NCI-H1694 (cell line): ENCODE data around the gene PIP5K1B.

Source experiments
- DNase-seq: peaks from one replicate; lab custom pipeline; 2025; lab: John Stamatoyannopoulos, UW

PIP5K1B gene

DNA sequence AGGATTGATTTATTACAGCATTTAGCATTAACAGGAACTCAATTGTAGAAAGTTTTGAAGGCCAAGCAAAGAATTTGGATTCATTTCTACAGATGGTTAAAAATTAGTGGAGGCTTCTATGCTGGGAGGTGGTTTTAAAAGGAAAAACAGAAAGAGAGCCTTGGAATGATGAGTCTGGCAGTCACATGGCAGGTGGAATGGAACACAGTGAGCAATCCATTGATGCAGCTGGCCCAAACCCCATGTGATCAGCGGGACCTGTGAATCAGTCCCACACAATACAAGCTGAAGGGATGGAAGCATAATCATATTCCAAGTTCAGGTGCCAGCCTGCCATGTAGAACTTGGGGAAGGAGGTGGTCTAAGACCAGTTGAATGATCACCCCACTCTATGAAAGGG is 147.9 kb downstream of the PIP5K1B start:
- DNase-seq: no peak

DNA sequence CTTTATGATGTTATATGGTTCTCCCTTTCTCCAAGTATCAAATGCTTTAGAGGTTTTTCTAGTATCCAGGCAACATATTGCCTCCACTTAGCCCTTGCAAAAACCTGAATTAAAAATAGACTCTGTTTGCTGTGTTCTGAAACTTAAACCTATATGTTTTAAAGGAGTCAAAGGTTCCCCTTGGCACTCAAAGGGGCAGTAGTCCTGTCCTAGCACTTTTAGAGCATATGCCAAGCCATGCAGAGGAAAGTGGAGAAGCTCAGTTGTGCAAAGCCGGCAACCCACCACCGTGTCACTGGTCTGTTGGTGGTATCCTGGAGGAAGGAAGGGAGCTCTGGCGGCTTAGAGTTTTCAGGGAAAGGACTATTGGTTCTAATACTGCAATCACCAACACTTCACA is 154.3 kb downstream of the PIP5K1B start:
- DNase-seq: no peak

DNA sequence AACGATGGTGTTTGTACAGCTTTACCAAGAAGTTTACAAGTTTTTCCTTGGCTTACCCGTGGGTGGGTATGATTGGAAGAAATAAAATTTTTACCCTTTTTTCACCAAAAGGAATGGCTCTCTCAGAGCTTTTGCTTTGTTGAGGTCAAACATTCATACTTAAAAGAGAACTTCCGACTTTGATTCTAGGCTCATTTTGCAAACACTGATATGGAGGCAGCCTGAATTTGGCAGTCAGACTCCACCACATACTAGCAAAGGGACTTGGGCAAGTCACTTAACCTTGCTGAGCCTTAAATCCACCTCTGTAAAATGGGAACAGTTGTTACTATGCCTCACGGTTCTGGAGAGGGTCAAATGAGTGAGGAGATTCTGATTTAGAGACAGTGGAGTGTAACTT is 155.4 kb downstream of the PIP5K1B start:
- DNase-seq: no peak

DNA sequence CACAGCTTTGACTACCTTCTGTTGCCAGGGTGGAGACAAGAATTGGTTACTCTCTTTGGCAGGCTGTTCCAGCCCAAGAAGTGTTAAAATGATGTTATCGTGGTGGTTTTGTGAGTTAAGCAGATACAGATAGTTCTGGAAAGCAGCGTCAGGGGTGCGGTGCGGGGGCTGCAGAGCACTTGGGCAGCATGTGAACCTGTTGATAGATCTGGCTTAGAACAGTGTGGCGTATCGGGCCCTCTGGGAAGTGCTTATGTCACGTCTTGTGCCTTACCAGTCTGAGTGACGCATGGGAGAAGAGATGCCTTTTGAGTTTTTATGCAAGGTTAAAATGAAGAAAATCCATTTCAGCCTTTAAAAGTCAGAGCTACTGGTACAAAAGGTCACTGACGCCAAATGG is 156.4 kb downstream of the PIP5K1B start:
- no peak for DNase-seq

DNA sequence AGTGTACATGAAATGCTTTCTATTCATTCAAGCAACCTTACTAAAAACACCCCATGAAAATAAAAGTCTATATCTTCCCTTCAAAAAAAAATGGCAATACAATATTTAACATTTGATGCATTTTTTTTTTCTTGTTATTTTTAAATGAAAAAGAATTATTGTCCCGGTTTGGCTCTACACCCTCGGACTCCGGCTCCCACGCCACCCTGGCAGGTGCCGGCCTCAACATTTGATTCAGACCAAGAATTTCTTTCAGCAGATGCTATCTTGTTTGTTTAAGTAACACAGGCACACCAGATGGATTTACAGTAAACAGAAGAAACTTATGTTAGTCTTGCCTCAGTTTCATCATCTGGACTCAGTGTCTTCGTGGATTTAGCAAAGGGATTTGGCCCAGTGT is 162.0 kb downstream of the PIP5K1B start:
- DNase-seq: no peak

DNA sequence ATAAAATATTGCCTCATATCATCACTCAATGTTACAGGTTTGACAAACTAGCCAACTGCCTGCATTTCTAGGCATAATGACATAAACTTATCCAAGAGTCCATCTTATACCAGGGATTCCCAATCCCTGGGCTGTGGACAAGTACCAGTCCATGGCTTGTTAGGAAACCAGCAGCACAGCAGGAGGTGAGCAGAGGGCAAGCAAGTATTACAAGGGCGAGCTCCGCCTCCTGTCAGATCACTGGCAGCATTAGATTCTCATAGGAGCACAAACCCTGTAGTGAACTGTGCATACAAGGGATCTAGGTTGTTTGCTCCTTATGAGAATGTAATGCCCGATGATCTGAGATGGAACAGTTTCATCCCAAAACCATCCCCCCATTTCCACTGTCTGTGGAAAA is 164.0 kb downstream of the PIP5K1B start:
- no peak for DNase-seq

DNA sequence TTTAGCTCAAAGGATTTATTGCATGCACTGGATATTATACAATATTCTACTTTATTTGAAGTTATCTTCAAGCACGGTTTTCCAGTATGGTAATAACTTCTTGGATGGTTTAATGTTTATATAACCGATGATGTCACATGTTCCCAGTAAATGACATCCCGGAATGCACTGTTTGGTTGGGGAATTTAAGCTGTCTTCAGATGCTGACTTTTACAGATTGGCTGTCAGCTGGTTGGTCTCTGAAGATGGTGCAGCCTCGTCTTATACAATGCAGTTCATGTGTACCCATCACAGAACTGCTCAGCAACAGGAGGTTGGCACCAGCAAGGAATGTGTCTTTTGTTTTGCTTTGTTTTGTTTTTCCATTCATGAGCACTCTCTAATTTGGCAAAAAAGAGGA is 165.0 kb downstream of the PIP5K1B start:
- no peak for DNase-seq

DNA sequence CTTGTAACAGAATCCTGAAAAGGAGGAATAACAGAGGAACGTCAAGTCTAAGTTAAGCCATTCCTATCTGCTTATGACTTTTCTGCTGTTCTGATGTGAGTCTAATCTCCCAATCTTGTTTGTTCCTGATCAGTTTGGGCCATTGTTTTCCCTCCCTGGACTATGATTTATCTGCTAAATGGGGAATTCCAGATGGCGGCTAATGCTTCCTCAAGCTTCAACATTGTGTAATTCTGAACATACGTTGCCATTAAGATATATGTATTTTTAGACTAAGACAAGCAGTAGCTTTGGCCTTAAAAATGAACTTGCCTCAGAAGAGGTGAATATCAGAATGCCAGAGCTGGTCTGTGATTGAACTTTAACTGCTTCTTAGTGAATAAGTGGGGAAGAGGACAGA is 166.2 kb downstream of the PIP5K1B start:
- DNase-seq: no peak

DNA sequence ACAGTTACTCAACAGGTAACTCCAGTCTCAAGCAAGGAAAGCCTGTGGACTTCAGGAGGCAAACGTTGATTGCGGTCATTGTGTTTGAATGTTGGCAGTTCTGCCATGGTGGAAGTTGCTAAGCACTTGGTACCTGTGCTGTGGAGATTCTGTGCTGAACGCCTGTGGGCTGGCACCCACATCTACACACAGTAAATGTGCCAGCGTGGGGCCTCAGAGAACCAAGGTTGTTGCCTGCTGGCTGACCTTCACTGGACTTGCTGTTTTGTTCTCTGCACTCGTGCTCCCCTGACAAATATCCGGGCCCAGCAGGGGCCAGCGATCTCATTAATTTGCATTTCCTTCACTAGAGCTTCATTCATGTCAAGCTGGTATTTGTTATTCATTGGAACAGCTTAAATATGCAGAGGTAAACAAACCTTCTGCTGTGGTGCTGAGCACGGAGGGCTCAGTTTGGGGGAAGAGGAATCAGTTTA is 167.0 kb downstream of the PIP5K1B start:
- no peak for DNase-seq

DNA sequence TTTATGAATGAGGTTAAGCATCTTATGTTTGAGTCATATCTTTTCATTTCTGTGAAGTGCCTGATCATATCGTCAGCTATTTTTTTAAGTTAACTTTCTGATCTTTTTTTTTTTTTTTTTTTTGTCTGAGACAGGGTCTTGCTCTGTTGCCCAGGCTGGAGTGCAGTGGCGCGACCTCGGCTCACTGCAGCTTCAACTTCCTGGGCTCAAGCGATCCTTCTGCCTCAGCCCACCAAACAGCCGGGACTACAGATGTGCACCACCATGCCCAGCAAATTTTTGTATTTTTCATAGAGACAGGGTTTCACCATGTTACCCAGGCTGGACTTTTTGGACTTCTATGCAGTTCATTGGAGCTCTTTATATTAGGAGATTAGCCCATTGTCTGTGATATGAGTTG is 168.1 kb downstream of the PIP5K1B start:
- DNase-seq: no peak

DNA sequence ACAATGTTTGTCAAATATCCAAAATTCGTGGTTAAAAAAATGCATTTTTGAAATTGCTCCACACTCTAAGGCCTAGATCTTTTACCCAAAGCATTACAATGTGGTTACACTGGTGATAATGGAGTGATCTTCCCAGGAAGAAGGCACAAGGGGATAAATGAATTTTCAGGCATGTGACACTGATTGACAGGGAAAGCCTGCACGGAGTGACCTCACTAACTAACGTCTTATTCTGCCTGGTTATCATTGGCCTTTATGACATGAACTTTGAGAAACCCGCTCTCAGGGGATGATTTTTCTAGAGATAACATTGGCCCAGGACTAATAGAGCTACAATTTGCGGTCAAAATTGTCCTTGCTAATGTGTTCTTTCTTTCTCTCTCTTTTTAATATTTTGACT is 171.2 kb downstream of the PIP5K1B start:
- DNase-seq: no peak

DNA sequence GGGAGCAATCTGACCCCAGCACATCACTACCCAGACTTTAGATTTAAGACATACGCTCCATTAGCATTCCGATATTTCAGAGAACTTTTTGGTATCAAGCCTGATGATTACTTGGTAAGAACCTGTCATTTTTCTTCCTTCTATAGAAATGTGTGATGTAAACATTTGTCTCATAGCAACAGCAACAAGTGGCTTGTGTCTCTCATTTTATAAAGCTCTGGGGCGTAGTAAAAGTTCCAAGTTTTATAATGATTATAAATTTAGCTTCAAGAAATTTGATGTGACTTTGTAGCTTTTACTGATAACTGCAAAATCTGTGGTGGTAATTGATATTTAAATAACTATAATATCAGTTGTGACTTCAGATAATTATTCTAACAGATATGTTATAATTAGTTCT is 171.6 kb downstream of the PIP5K1B start:
- DNase-seq: no peak

DNA sequence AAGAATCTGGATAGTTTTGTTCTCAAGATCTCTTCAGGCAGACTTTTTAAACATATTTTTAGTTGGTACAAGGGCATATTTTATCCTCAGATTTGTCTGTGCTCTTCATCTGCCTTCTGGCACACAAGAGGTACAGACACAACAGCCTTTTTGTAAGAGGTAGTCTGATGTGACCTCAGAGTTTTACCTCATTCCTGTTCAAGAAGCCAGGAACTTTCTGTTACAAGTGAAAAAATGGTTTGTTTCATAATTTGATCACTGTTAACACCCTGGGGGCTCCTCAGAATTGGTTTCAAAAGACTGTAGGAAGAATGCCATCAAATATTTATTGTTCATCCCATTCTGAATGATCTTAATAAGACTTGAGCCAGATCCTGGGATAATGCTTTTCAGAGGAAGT is 172.2 kb downstream of the PIP5K1B start:
- no peak for DNase-seq

DNA sequence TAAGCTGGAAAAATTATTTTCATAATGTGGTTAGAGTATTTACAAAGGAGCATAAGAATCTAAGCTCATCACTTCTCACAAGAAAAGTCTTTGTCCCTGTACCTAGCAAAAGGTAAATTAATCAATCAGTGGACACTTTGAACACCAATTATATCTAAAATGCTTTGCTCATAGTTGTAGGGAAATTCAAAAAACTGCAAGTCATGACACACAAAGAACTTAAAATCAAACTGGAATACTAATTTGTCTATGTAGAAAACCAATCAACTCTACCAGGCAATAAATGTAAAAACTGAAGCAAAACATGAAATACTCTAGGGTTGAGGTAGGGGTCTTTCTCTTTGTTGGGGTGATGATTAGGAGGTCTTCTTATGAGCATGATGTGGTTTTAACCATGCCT is 173.4 kb downstream of the PIP5K1B start:
- DNase-seq: no peak

DNA sequence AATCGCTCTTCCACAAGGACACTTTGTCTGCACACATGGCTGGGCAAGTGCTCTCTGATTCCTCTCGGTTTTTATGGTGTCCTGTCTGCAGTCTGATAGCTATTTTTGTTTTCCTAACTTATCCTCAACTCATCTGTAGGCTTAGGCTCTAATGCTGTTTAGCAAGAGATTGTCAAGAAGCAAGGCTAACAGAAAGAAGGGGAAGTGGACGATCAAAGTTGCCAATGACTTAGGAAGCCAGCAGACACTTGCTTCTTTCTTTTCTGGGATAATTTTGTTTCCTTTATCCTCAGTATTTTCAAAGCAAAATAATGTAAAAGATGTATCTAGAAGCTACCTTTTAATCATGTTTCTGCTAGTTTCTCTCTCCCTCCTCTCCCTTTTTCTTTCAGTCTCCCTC is 178.2 kb downstream of the PIP5K1B start:
- no peak for DNase-seq

DNA sequence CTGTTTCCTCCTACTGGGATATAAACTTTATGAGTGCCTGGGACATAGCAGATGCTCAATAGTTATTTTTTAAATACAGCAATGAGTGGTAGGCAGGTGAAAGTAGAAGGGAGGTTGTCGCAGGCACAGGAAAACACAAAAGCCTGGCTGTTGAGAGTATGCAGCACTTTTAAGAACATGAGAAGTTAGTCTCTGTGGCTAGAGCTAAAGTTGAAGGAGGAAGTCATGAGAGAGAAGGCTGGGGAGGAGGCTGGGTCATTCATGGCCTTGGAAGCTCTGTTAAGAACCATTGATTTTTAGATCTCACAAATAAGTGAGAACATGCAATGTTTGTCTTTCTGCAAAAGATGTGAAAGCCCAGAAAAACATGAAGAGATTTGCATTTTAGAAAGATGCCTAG is 182.2 kb downstream of the PIP5K1B start:
- no peak for DNase-seq

DNA sequence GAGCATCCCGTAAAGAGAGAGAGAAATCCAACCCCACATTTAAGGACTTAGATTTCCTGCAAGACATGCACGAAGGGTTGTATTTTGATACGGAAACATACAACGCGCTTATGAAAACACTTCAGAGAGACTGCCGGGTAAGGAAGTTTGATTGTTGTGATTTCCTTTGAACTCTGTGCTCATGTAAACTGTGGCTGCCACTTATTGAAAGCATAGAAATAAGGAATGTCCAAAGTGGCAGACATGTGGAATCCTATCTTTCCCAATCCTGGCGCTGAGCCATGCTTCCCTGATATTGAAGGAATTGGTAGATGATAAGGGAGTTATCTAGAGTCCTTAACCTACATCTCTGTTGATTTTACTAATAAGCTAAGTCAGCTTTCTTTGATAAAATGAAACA is 189.5 kb downstream of the PIP5K1B start:
- DNase-seq: no peak

DNA sequence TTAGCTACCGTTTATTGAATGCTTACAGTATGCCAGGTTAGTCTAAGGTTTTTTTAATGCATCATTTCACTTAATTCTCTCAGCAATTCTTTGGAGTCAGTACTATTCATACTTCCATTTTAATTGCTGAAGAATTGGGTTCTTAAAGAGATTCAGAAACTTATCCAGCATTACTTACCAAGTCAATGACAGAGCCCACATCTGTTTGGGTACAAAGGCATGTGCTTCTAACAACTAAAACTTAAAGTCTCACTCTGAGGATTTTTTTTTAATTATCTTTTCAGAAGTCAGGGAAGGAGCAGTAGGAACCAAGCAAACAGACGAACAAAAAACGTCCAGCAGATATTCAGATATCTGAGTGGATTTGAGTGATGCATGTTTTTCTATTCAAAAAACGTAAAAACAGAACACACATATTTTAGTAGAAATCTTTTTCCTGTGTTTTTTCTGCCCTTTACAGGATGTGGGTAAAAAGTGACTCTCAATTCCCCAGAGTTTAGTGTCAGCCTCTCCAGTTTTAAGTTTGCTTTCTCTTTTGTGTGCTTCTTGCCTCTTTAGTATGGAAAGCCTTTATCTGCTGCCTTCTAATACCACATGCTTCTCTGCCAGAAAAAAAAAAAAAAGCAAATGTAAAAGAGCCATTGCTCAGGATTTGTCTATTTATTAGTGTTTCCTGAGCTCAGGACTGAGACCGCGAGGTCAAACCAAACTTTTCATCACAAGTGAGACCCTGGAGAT is 190.9 kb downstream of the PIP5K1B start:
- DNase-seq: no peak

DNA sequence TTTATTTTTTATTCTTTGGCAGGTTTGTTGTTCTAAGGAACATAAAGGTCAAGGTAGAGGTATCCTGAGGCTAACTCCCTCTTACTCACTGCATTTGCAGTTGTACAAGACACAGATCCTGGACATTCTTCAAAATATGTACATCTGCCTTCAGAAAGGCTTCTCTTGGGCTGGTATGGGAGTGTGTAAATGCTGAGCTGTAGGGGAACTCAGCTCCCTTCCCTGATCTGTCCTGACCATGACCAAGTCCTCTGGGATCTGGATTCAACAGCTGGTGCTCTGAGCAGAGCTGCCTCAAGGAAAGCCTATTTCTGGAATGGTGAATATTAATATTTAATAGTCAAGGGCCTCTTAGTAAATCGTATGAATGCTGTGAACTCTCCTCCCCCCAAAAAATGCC is 191.4 kb downstream of the PIP5K1B start:
- DNase-seq: no peak

DNA sequence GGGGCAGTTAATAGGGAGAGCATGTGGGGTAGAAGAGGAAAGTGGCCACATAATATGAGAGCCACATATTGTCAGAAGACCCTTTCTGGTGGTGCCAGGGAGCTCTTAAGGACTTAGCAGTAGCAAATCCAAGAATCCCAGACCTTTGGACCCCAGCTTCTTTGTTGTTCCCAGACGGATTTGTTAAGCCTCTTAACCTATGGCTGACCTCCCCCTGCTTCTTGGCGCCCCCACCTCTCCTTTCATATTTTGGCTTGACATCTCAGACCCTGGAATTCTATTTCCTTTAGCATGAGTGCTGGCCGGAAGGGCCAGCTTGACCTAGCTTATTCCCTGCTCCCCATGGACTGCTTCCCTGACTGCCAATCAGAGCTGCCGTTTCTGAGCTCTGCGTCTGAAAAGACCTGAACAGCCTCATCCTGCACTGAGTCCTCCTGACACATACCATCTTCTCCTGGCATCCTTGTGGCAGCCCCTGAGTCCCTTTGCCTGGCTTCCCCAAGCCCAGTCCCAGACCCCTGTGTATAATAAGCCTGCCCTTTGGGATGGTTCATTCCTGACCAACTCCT is 192.6 kb downstream of the PIP5K1B start:
- no peak for DNase-seq

DNA sequence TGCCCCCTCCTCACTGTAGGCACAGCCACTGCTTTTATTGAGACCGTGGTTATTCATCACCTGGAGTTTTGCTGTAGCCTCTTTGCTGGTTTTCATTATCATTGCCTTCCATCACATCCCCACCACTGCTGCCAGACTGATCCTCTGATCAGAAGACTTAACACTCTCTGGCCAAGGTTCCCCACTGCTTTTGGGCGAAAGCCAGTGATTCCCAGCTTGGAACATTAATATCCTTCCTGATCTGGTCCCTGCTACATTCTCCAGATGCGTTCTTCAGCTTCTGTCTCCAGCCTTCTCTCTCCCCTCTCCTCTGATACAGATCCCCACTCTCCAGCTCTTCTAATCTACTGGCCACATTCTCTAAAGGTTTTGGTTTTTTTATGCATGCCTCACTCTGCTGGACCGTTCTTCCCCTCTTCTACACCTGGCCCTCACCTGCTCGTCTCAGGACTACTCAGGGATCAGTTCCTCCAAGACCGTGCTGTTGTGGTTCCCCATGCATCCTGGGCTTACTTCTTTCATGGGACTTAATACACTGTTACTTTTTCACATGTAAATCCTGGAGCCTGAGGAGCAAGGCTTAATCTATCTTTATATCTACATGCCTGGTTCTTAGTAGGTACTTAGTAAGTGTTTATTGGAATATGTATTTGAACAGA is 193.9 kb downstream of the PIP5K1B start:
- DNase-seq: no peak

DNA sequence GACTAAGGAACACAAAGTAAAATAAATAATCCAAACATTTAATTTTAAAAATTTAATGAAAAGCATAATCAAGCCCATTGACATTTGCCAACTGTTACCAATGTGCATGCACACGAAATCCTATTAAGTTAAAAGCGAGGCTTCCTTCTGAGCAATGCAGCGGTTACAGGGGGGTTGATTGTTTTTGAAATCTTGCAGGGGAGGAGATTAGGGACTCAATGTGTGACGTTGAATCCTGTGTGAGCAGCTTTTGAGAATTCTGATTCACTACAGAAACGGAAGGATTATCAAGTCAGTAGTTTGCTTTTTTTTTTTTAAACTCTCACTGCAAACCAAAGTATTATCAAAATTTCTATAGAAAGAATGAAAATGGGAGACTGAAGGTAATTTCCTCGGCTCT is 199.4 kb downstream of the PIP5K1B start:
- no peak for DNase-seq

DNA sequence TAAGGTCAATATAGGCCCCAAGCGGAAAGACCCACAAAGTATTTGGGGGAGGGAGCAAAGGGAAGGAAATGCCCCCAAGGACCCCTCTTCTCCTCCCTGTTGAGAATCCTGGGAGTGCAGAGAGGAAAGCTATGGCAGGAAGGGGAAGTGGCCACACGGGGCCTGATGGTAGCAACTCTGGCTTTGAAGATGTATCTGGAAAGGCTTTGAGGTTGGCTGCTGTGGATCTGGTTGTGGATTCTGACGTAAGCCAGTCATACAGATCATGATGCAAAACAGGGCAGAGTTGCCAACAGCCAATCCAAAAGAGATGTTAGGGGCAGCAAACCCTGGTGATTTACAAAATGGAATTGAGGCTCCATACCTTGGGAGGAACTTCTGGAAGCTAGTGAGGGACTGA is 200.1 kb downstream of the PIP5K1B start:
- DNase-seq: no peak

DNA sequence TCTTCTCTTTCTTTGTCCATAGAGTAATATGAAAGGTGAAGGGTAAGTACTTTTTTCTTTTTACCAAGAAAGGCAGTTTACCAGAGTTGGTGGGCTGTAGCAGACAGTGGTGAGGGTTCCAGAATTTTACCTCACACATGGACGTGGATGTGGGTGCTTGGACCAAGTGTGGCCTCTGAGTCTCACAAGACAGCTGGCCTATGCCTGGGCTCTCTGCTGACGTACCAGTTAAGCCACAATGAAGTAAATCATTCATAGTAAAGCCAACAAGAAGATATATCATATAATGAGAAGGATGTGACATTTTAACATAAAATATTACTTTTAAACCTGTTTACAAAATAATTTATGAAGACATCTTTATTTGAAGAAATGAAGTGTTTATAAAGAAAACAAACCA is 202.9 kb downstream of the PIP5K1B start:
- no peak for DNase-seq
